ENCODE measurements around the gene KRTAP9-2.
"Not testable (repeated sequence)": the region's sequence is repeated elsewhere in the genome, so short reads cannot be mapped to it uniquely, and the experiment has no call there.

KRTAP9-2 gene

DNA sequence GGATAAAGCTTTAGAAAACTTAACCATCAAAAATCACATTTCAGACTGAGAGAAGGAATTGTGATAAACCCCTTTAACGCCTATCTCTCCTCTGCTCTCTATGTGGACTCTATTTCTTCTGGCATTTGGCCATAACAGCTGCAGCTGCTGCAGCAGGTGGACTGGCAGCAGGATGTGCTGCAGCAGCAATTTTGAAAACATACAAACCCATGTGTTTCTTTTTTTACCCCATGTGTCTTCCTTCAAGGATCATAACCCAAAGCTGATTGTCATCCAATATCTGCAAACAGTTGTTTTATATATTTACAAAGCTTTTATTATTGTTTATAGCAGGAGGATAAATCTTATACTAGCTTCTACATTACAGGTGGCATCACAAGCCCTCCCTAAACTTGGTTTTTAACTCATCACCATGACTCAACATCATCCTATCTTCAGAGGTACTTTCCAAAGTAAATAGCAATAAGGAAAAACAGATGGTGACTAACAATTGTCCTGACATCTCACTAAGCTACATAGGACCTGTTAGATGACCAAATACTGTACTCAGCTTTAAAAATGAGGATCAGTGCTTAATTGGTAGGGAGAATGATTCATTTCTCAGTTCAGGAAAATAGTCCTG, 14.5 kb upstream of the KRTAP9-2 start:
- Histone ChIP-seq H3K36me3 (ENCODE audit: insufficient read depth, low read length) (no peaks in the 10 kb centered on the region), H2AFZ (ENCODE audit: low read depth, low read length) (no peak overlapping the region), H3K4me1 (ENCODE audit: insufficient read depth, low read length) (no peaks in the 10 kb centered on the region), H3K4me3 (ENCODE audit: low read length) (no peak overlapping the region), H3K27me3 (ENCODE audit: insufficient read depth, low read length) (no peaks in the 10 kb centered on the region), H3K9me3 (ENCODE audit: low read length) (no peaks in the 10 kb centered on the region)

- Histone ChIP-seq H3K4me1 (ENCODE audit: insufficient read depth, low read length) (no peaks in the 10 kb centered on the region), H3K4me3 (ENCODE audit: low read length) (no peak overlapping the region), H3K9me3 (ENCODE audit: low read length) (no peaks in the 10 kb centered on the region), H2AFZ (ENCODE audit: low read depth, low read length) (no peak overlapping the region), H3K27me3 (ENCODE audit: insufficient read depth, low read length) (no peaks in the 10 kb centered on the region), H3K36me3 (ENCODE audit: insufficient read depth, low read length) (no peaks in the 10 kb centered on the region)
Observed at GRCh38 chr17:41212524-41213169, 13.8 kb upstream of the KRTAP9-2 start.

DNA sequence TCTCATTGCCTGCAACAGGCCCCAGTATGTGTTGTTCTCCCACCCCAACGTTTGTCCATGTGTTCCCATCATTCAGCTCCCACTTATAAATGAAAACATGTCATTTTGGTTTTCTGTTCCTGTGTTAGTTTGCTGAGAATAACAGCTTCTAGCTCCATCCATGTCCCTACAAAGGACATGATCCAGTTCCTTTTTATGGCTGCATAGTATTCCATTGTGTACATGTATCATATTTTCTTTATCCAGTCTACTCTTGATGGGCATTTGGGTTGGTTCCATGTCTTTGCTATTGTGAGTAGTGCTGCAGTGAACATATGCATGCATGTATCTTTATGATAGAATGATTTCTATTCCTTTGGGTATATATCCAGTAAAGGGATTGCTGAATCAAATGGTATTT, 10.8 kb upstream of the KRTAP9-2 start:
- Histone ChIP-seq H3K36me3 (ENCODE audit: insufficient read depth, low read length) (no peaks in the 10 kb centered on the region), H3K9me3 (ENCODE audit: low read length) (no peaks in the 10 kb centered on the region), H3K27me3 (ENCODE audit: insufficient read depth, low read length) (no peaks in the 10 kb centered on the region), H2AFZ (ENCODE audit: low read depth, low read length) (no peak overlapping the region), H3K4me1 (ENCODE audit: insufficient read depth, low read length) (no peaks in the 10 kb centered on the region), H3K4me3 (ENCODE audit: low read length) (no peak overlapping the region)

- Histone ChIP-seq H2AFZ (ENCODE audit: low read depth, low read length) (no peak overlapping the region), H3K4me3 (ENCODE audit: low read length) (no peak overlapping the region), H3K4me1 (ENCODE audit: insufficient read depth, low read length) (no peaks in the 10 kb centered on the region), H3K27me3 (ENCODE audit: insufficient read depth, low read length) (no peaks in the 10 kb centered on the region), H3K9me3 (ENCODE audit: low read length) (no peaks in the 10 kb centered on the region), H3K36me3 (ENCODE audit: insufficient read depth, low read length) (no peaks in the 10 kb centered on the region)
Observed at GRCh38 chr17:41223821-41224220, 2.6 kb upstream of the KRTAP9-2 start.

DNA sequence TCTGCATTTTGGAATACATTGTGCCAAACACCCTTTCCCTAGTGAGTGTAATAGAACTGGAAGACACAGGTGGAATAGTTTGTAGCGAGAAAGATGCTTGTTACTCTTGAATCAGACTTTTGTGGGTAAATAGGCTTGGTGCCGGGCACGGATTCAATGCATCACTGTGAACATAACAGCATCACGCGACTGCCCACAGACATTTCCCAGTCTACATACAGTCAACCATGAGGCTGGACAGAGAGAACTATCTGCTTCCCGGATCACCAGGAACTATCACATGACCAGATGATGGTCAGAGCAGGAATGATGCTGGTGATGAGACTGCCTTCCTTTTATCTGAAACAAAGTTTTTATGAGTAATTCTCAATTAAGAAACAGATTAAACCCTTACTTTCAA, 397 bp upstream of the KRTAP9-2 start:
- H3K4me1 ChIP-seq (ENCODE audit: insufficient read depth, low read length): no peaks in the 10 kb centered on the region
- H3K36me3 ChIP-seq (ENCODE audit: insufficient read depth, low read length): no peaks in the 10 kb centered on the region
- no peaks in the 10 kb centered on the region for H3K27me3 ChIP-seq (ENCODE audit: insufficient read depth, low read length)
- H3K4me3 ChIP-seq (ENCODE audit: low read length): no peak overlapping the region
- H3K9me3 ChIP-seq (ENCODE audit: low read length): no peaks in the 10 kb centered on the region
- H2AFZ ChIP-seq (ENCODE audit: low read depth, low read length): no peak overlapping the region

- H3K9me3 ChIP-seq (ENCODE audit: low read length): no peaks in the 10 kb centered on the region
- H3K4me3 ChIP-seq (ENCODE audit: low read length): no peak overlapping the region
- no peak overlapping the region for H2AFZ ChIP-seq (ENCODE audit: low read depth, low read length)
- H3K36me3 ChIP-seq (ENCODE audit: insufficient read depth, low read length): no peaks in the 10 kb centered on the region
- peaks cover 4% of the 10 kb centered on the region for H3K27me3 ChIP-seq (ENCODE audit: insufficient read depth, low read length)
- peaks cover 2% of the 10 kb centered on the region for H3K4me1 ChIP-seq (ENCODE audit: insufficient read depth, low read length)
Observed at GRCh38 chr17:41230094-41230493, 3.6 kb downstream of the KRTAP9-2 start.

GRCh38 chr17:41231731-41232130, 5.3 kb downstream of the KRTAP9-2 start:
- Histone ChIP-seq H2AFZ (ENCODE audit: low read depth, low read length) (no peak overlapping the region), H3K36me3 (ENCODE audit: insufficient read depth, low read length) (no peaks in the 10 kb centered on the region), H3K9me3 (ENCODE audit: low read length) (no peaks in the 10 kb centered on the region), H3K4me3 (ENCODE audit: low read length) (no peak overlapping the region), H3K27me3 (ENCODE audit: insufficient read depth, low read length) (peaks cover 4% of the 10 kb centered on the region), H3K4me1 (ENCODE audit: insufficient read depth, low read length) (peaks cover 2% of the 10 kb centered on the region)

DNA sequence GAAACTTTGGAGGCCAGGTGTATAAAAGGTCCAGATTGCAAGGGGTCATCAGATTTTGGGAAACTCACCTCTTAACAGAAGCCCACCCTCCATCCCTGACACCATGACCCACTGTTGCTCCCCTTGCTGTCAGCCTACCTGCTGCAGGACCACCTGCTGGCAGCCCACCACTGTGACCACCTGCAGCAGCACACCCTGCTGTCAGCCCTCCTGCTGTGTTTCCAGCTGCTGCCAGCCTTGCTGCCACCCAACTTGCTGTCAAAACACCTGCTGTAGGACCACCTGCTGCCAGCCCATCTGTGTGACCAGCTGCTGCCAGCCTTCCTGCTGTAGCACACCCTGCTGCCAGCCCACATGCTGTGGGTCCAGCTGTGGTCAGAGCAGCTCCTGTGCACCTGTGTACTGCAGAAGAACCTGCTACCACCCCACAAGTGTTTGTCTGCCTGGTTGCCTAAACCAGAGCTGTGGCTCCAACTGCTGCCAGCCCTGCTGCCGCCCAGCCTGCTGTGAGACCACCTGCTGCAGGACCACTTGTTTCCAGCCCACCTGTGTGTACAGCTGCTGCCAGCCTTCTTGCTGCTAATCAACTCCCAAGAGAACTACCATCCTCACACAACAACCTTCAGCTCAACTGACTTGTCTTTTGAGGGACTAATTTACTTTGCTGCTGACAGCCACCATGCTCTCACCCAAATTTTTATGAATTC, 6.1 kb downstream of the KRTAP9-2 start, which contains the start of gene KRTAP9-3:
KRTAP9-3 (plus strand) TSS at position 51 of the 707 bp plus-strand sequence; CDS start at position 104, 53 bp downstream.
- H3K4me1 ChIP-seq (ENCODE audit: insufficient read depth, low read length); H3K4me3 ChIP-seq (ENCODE audit: low read length); H3K27me3 ChIP-seq (ENCODE audit: insufficient read depth, low read length); H2AFZ ChIP-seq (ENCODE audit: low read depth, low read length); H3K9me3 ChIP-seq (ENCODE audit: low read length); H3K36me3 ChIP-seq (ENCODE audit: insufficient read depth, low read length): not testable (repeated sequence)

DNA sequence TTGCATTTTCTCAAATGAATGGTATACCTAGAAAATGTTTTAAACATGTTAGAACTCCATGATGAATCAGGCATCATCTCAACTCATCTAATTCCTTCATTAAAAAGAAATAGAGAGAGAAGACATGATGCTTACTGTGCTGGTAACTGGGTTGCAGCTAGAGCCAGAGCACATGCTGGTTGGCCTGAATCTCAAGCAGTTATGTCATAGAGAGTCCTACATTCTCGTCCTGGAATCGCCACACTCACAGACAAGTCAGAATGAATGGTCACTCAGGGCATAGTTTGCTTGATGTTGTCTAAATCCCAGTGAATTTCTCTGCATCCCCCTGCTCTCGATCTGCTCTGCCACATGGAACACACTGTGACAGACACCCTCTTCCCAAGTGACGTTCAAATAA, 10.7 kb downstream of the KRTAP9-2 start:
- H3K27me3 ChIP-seq (ENCODE audit: insufficient read depth, low read length); H3K36me3 ChIP-seq (ENCODE audit: insufficient read depth, low read length); H2AFZ ChIP-seq (ENCODE audit: low read depth, low read length); H3K9me3 ChIP-seq (ENCODE audit: low read length); H3K4me1 ChIP-seq (ENCODE audit: insufficient read depth, low read length); H3K4me3 ChIP-seq (ENCODE audit: low read length): not testable (repeated sequence)

DNA sequence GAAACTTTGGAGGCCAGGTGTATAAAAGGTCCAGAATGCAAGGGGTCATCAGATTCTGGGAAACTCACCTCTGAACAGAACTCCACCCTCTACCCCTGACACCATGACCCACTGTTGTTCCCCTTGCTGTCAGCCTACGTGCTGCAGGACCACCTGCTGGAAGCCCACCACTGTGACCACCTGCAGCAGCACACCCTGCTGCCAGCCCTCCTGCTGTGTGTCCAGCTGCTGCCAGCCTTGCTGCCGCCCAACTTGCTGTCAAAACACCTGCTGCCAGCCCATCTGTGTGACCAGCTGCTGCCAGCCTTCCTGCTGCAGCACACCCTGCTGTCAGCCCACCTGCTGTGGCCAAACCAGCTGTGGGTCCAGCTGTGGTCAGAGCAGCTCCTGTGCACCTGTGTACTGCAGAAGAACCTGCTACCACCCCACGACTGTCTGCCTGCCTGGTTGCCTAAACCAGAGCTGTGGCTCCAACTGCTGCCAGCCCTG, 11.5 kb downstream of the KRTAP9-2 start, which contains the start of gene KRTAP9-8:
KRTAP9-8 (plus strand) TSS at position 51 of the 489 bp plus-strand sequence; CDS start at position 104, 53 bp downstream.
- H3K4me3 ChIP-seq (ENCODE audit: low read length); H2AFZ ChIP-seq (ENCODE audit: low read depth, low read length); H3K9me3 ChIP-seq (ENCODE audit: low read length); H3K36me3 ChIP-seq (ENCODE audit: insufficient read depth, low read length); H3K27me3 ChIP-seq (ENCODE audit: insufficient read depth, low read length); H3K4me1 ChIP-seq (ENCODE audit: insufficient read depth, low read length): not testable (repeated sequence)

DNA sequence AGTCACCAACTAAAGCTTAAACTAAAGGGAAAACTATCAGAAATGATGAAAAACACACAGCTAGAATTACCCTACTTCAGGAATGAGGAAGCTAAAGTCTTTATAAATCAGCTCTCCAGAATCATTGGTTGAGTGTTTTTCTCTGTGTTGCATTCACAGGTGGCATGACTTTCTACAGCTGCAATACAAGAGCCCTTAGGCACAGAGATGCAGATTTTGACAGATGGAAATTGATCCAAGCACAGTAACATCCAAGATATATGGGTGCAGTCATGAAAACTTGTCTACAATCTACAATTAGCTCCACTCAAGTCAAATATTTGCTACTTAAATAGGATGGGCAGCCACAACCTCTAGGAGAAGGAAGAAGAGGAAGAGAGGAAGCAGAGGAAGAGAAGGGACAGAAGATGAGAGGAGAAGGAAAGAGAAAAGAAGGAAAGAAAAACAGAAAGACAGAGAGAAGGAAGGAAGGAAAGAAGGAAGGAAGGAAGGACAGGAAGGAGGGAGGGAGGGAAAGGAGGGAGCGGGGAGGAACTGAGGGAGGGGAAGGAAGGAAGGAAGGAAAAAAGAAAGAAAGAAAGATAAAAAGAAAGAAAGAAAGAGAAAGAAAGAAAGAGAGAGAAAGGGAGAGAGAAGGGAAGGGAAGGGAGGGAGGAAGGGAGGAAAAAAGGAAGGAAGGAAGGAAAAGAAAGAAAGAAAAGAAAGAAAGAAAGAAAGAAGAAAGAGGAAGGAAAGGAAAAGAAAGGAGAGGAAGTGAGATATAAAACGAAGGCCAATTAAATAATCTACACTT, 20.7 kb downstream of the KRTAP9-2 start:
- H3K9me3 ChIP-seq (ENCODE audit: low read length); H2AFZ ChIP-seq (ENCODE audit: low read depth, low read length); H3K27me3 ChIP-seq (ENCODE audit: insufficient read depth, low read length); H3K4me1 ChIP-seq (ENCODE audit: insufficient read depth, low read length); H3K4me3 ChIP-seq (ENCODE audit: low read length); H3K36me3 ChIP-seq (ENCODE audit: insufficient read depth, low read length): not testable (repeated sequence)

GRCh38 chr17:41249637-41250240, 23.3 kb downstream of the KRTAP9-2 start, which contains the start of gene KRTAP9-4:
Gene KRTAP9-4, plus strand, starts transcription at chr17:41249687. Its CDS starts 34 bp downstream, at chr17:41249721.
- H3K36me3 ChIP-seq (ENCODE audit: insufficient read depth, low read length); H3K9me3 ChIP-seq (ENCODE audit: low read length); H3K27me3 ChIP-seq (ENCODE audit: insufficient read depth, low read length); H3K4me1 ChIP-seq (ENCODE audit: insufficient read depth, low read length); H2AFZ ChIP-seq (ENCODE audit: low read depth, low read length); H3K4me3 ChIP-seq (ENCODE audit: low read length): not testable (repeated sequence)

Measured in neuron (in vitro differentiated cells).